ENCODE data around the gene RAB9A.

The RAB9A gene

GRCh38 chrX:13750204-13750603 lies 61.3 kb downstream of the RAB9A start:
- Histone ChIP-seq H3K14ac (ENCODE audit: low read length) (no peak overlapping the region), H4K8ac (ENCODE audit: low read depth, low read length) (no peak overlapping the region), H3K27me3 (ENCODE audit: control insufficient read depth in 3 of 3, insufficient read depth in 3 of 3, low read depth in 1 of 3, low read length in 3 of 3) (no peaks in the 10 kb centered on the region), H3K18ac (ENCODE audit: low read length) (no peak overlapping the region), H2BK12ac (ENCODE audit: low read length) (no peak overlapping the region), H2AFZ (ENCODE audit: low read length) (no peak overlapping the region), H2BK5ac (ENCODE audit: low read length) (no peak overlapping the region), H3K79me1 (ENCODE audit: low read depth, low read length) (no peaks in the 10 kb centered on the region), H3K9me3 (replicated peaks in 1 of 2; ENCODE audit: control insufficient read depth in 2 of 2, insufficient read depth in 1 of 2, low read depth in 1 of 2, low read length in 2 of 2) (no peaks in the 10 kb centered on the region), H3K4ac (ENCODE audit: low read length) (no peak overlapping the region), H3K4me2 (ENCODE audit: insufficient read depth, low read length, poor library complexity, severe bottlenecking) (no peak overlapping the region), H3K27ac (replicated peaks; ENCODE audit: low read length) (no peak overlapping the region), H2BK15ac (ENCODE audit: low read length) (no peak overlapping the region), H3K36me3 (replicated peaks in 1 of 2; ENCODE audit: control insufficient read depth in 2 of 2, insufficient read depth in 2 of 2, low read length in 2 of 2) (peaks cover 5 to 77% of the 10 kb centered on the region in 2 donors), H4K91ac (ENCODE audit: low read depth, low read length, poor library complexity) (no peak overlapping the region), H3K4me1 (ENCODE audit: control insufficient read depth in 2 of 2, insufficient read depth in 1 of 2, low read depth in 1 of 2, low read length in 2 of 2) (no peaks in the 10 kb centered on the region), H3K9ac (ENCODE audit: low read depth, low read length, poor library complexity) (no peak overlapping the region), H3K4me3 (ENCODE audit: low read length in 2 of 2) (no peak overlapping the region), H2BK120ac (ENCODE audit: low read depth, low read length) (no peak overlapping the region), H2AK5ac (ENCODE audit: low read depth, low read length) (no peak overlapping the region), H3K23ac (ENCODE audit: low read depth, low read length, poor library complexity) (no peak overlapping the region)
- no peak for DNase-seq (ENCODE audit: low spot score)

GRCh38 chrX:13750812-13751211 lies 61.9 kb downstream of the RAB9A start:
- no peaks in the 10 kb centered on the region for H3K27me3 ChIP-seq (ENCODE audit: control insufficient read depth in 3 of 3, insufficient read depth in 3 of 3, low read depth in 1 of 3, low read length in 3 of 3)
- no peaks in the 10 kb centered on the region for H3K9me3 ChIP-seq (replicated peaks in 1 of 2; ENCODE audit: control insufficient read depth in 2 of 2, insufficient read depth in 1 of 2, low read depth in 1 of 2, low read length in 2 of 2)
- no peak overlapping the region for H2BK120ac ChIP-seq (ENCODE audit: low read depth, low read length)
- H4K91ac ChIP-seq (ENCODE audit: low read depth, low read length, poor library complexity), result no peak overlapping the region
- no peak overlapping the region for H3K18ac ChIP-seq (ENCODE audit: low read length)
- no peak overlapping the region for H2AK5ac ChIP-seq (ENCODE audit: low read depth, low read length)
- H2BK5ac ChIP-seq (ENCODE audit: low read length), result no peak overlapping the region
- no peaks in the 10 kb centered on the region for H3K79me1 ChIP-seq (ENCODE audit: low read depth, low read length)
- no peak overlapping the region for H2BK15ac ChIP-seq (ENCODE audit: low read length)
- H3K4me2 ChIP-seq (ENCODE audit: insufficient read depth, low read length, poor library complexity, severe bottlenecking), result no peak overlapping the region
- no peak overlapping the region for H3K14ac ChIP-seq (ENCODE audit: low read length)
- H3K23ac ChIP-seq (ENCODE audit: low read depth, low read length, poor library complexity), result no peak overlapping the region
- no peak overlapping the region for H4K8ac ChIP-seq (ENCODE audit: low read depth, low read length)
- H3K4me1 ChIP-seq (ENCODE audit: control insufficient read depth in 2 of 2, insufficient read depth in 1 of 2, low read depth in 1 of 2, low read length in 2 of 2), result no peaks in the 10 kb centered on the region
- H3K27ac ChIP-seq (replicated peaks; ENCODE audit: low read length), result no peak overlapping the region
- H3K4ac ChIP-seq (ENCODE audit: low read length), result no peak overlapping the region
- DNase-seq (ENCODE audit: low spot score), result no peak
- H2AFZ ChIP-seq (ENCODE audit: low read length), result no peak overlapping the region
- no peak overlapping the region for H3K9ac ChIP-seq (ENCODE audit: low read depth, low read length, poor library complexity)
- H2BK12ac ChIP-seq (ENCODE audit: low read length), result no peak overlapping the region
- no peak overlapping the region for H3K4me3 ChIP-seq (ENCODE audit: low read length in 2 of 2)
- H3K36me3 ChIP-seq (replicated peaks in 1 of 2; ENCODE audit: control insufficient read depth in 2 of 2, insufficient read depth in 2 of 2, low read length in 2 of 2), result peaks cover 5 to 75% of the 10 kb centered on the region in 2 donors

DNA sequence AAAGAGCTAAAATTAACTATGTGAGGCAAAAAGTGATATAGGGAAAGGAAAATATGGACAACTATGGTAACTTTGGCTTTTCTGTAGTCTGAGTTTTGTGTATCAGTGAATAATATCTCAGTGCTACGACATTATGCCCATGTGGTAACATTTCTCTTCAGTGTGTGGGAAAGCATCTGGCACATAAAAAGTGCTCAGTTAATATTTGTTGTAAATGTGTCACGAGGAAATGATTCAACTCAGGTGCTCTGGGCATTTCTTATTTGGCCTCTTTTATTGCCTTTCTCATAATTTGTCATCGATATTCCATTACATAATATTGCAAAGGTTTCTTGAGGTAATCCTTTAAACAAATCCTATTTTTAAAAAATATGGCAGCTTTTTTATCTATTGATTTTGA lies 63.2 kb downstream of the RAB9A start:
- H2BK15ac ChIP-seq (ENCODE audit: low read length), result no peak overlapping the region
- H2BK12ac ChIP-seq (ENCODE audit: low read length), result no peak overlapping the region
- no peak overlapping the region for H3K4me3 ChIP-seq (ENCODE audit: low read length in 2 of 2)
- no CpG with 5 or more reads among the region's 3 CpGs for WGBS, 2 donors (ENCODE audit: extremely low coverage in 2 of 2, insufficient read length in 2 of 2, insufficient replicate concordance in 1 of 2)
- no peak overlapping the region for H3K4ac ChIP-seq (ENCODE audit: low read length)
- DNase-seq (ENCODE audit: low spot score), result no peak
- no peak overlapping the region for H2AK5ac ChIP-seq (ENCODE audit: low read depth, low read length)
- H3K4me2 ChIP-seq (ENCODE audit: insufficient read depth, low read length, poor library complexity, severe bottlenecking), result no peak overlapping the region
- no peak overlapping the region for H2BK5ac ChIP-seq (ENCODE audit: low read length)
- H3K9me3 ChIP-seq (replicated peaks in 1 of 2; ENCODE audit: control insufficient read depth in 2 of 2, insufficient read depth in 1 of 2, low read depth in 1 of 2, low read length in 2 of 2), result no peaks in the 10 kb centered on the region
- no peaks in the 10 kb centered on the region for H3K27me3 ChIP-seq (ENCODE audit: control insufficient read depth in 3 of 3, insufficient read depth in 3 of 3, low read depth in 1 of 3, low read length in 3 of 3)
- H3K27ac ChIP-seq (replicated peaks; ENCODE audit: low read length), result no peak overlapping the region
- no peak overlapping the region for H3K14ac ChIP-seq (ENCODE audit: low read length)
- H3K4me1 ChIP-seq (ENCODE audit: control insufficient read depth in 2 of 2, insufficient read depth in 1 of 2, low read depth in 1 of 2, low read length in 2 of 2), result no peaks in the 10 kb centered on the region
- H3K9ac ChIP-seq (ENCODE audit: low read depth, low read length, poor library complexity), result no peak overlapping the region
- H4K91ac ChIP-seq (ENCODE audit: low read depth, low read length, poor library complexity), result no peak overlapping the region
- peaks cover 6 to 77% of the 10 kb centered on the region in 2 donors for H3K36me3 ChIP-seq (replicated peaks in 1 of 2; ENCODE audit: control insufficient read depth in 2 of 2, insufficient read depth in 2 of 2, low read length in 2 of 2)
- H3K23ac ChIP-seq (ENCODE audit: low read depth, low read length, poor library complexity), result no peak overlapping the region
- H2BK120ac ChIP-seq (ENCODE audit: low read depth, low read length), result no peak overlapping the region
- no peaks in the 10 kb centered on the region for H3K79me1 ChIP-seq (ENCODE audit: low read depth, low read length)
- no peak overlapping the region for H4K8ac ChIP-seq (ENCODE audit: low read depth, low read length)
- H2AFZ ChIP-seq (ENCODE audit: low read length), result no peak overlapping the region
- no peak overlapping the region for H3K18ac ChIP-seq (ENCODE audit: low read length)

DNA sequence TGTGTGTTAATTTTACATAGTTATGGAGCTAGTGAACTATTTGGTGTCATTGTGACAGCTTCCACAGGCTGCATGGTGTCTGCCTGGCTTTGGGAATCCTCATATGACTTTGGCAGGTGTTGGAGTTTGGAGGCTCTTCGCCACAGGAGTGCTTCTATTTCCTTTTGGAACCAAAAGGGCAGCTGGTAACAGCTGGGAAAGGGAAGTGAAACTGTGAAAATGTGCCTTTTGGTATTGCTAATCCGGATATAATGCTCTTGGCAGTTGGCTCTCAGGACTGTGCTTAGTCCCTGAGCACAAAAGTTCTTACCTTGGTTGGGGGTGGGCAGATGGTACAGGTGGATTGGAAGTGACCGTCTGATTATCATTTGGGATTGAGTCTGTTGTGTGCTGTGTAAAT lies 63.7 kb downstream of the RAB9A start:
- Histone ChIP-seq H3K79me1 (ENCODE audit: low read depth, low read length) (no peaks in the 10 kb centered on the region), H3K4me3 (ENCODE audit: low read length in 2 of 2) (no peak overlapping the region), H2BK5ac (ENCODE audit: low read length) (no peak overlapping the region), H3K27ac (replicated peaks; ENCODE audit: low read length) (no peak overlapping the region), H3K9ac (ENCODE audit: low read depth, low read length, poor library complexity) (no peak overlapping the region), H3K36me3 (replicated peaks in 1 of 2; ENCODE audit: control insufficient read depth in 2 of 2, insufficient read depth in 2 of 2, low read length in 2 of 2) (peaks cover 4 to 79% of the 10 kb centered on the region in 2 donors), H4K91ac (ENCODE audit: low read depth, low read length, poor library complexity) (no peak overlapping the region), H3K4ac (ENCODE audit: low read length) (no peak overlapping the region), H2BK12ac (ENCODE audit: low read length) (no peak overlapping the region), H3K27me3 (ENCODE audit: control insufficient read depth in 3 of 3, insufficient read depth in 3 of 3, low read depth in 1 of 3, low read length in 3 of 3) (no peaks in the 10 kb centered on the region), H3K23ac (ENCODE audit: low read depth, low read length, poor library complexity) (no peak overlapping the region), H2BK15ac (ENCODE audit: low read length) (no peak overlapping the region), H3K18ac (ENCODE audit: low read length) (no peak overlapping the region), H2BK120ac (ENCODE audit: low read depth, low read length) (no peak overlapping the region), H3K4me2 (ENCODE audit: insufficient read depth, low read length, poor library complexity, severe bottlenecking) (no peak overlapping the region), H3K14ac (ENCODE audit: low read length) (no peak overlapping the region), H3K4me1 (ENCODE audit: control insufficient read depth in 2 of 2, insufficient read depth in 1 of 2, low read depth in 1 of 2, low read length in 2 of 2) (no peaks in the 10 kb centered on the region), H2AFZ (ENCODE audit: low read length) (no peak overlapping the region), H2AK5ac (ENCODE audit: low read depth, low read length) (no peak overlapping the region), H4K8ac (ENCODE audit: low read depth, low read length) (no peak overlapping the region), H3K9me3 (replicated peaks in 1 of 2; ENCODE audit: control insufficient read depth in 2 of 2, insufficient read depth in 1 of 2, low read depth in 1 of 2, low read length in 2 of 2) (no peaks in the 10 kb centered on the region)
- WGBS, 2 donors (ENCODE audit: extremely low coverage in 2 of 2, insufficient read length in 2 of 2, insufficient replicate concordance in 1 of 2), result no CpG with 5 or more reads among the region's 3 CpGs
- no peak for DNase-seq (ENCODE audit: low spot score)

All from neuronal stem cell (in vitro differentiated cells).